Tibial nerve (tissue), 4 donors: ENCODE results near the gene UBL4A.

ENCODE experiments used
- EP300 ChIP-seq, 2 donors: sonication (generic); formaldehyde crosslinking; IDR thresholded peaks; one replicate each; pipeline ENCODE4 v1.6.1; 2017; ENCODE audit warnings: antibody characterized with exemption in 2 of 2, mild to moderate bottlenecking in 1 of 2
- POLR2A ChIP-seq, 2 donors: fragments of 450-650 bp; IDR thresholded peaks; one replicate each; pipeline ENCODE4 v1.6.1; 2017; ENCODE audit warnings: antibody characterized with exemption in 2 of 2, mild to moderate bottlenecking in 2 of 2, moderate library complexity in 2 of 2
- TF ChIP-seq, protein P1 (sequence below), 5 experiments: fragments of 200-600 bp in 3 of 5; fragments of 450-650 bp in 2 of 5; sonication (generic) in 3 of 5; IDR thresholded peaks; one replicate each; pipeline ENCODE4 v1.5.1; 2016 to 2019; ENCODE audit warnings: antibody characterized with exemption in 5 of 5, mild to moderate bottlenecking in 3 of 5, moderate library complexity in 2 of 5

- TF ChIP-seq, protein P1, sequence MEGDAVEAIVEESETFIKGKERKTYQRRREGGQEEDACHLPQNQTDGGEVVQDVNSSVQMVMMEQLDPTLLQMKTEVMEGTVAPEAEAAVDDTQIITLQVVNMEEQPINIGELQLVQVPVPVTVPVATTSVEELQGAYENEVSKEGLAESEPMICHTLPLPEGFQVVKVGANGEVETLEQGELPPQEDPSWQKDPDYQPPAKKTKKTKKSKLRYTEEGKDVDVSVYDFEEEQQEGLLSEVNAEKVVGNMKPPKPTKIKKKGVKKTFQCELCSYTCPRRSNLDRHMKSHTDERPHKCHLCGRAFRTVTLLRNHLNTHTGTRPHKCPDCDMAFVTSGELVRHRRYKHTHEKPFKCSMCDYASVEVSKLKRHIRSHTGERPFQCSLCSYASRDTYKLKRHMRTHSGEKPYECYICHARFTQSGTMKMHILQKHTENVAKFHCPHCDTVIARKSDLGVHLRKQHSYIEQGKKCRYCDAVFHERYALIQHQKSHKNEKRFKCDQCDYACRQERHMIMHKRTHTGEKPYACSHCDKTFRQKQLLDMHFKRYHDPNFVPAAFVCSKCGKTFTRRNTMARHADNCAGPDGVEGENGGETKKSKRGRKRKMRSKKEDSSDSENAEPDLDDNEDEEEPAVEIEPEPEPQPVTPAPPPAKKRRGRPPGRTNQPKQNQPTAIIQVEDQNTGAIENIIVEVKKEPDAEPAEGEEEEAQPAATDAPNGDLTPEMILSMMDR (IDR thresholded peaks at IDR 0.05), result no peak
- TF ChIP-seq POLR2A (IDR thresholded peaks at IDR 0.05) (no peak), EP300 (IDR thresholded peaks at IDR 0.05) (no peak)
Measured at GRCh38 chrX:154525606-154526490, 39.4 kb upstream of the UBL4A start.
